TTC549 (cell line): Measurements from ENCODE around the gene TMEM238L.

Experiments used
- FAIRE-seq: peaks from 2 replicates; lab custom pipeline; 2012; peaks lifted over from hg19 to GRCh38; lab: Jason Lieb, UNC

Gene TMEM238L

DNA sequence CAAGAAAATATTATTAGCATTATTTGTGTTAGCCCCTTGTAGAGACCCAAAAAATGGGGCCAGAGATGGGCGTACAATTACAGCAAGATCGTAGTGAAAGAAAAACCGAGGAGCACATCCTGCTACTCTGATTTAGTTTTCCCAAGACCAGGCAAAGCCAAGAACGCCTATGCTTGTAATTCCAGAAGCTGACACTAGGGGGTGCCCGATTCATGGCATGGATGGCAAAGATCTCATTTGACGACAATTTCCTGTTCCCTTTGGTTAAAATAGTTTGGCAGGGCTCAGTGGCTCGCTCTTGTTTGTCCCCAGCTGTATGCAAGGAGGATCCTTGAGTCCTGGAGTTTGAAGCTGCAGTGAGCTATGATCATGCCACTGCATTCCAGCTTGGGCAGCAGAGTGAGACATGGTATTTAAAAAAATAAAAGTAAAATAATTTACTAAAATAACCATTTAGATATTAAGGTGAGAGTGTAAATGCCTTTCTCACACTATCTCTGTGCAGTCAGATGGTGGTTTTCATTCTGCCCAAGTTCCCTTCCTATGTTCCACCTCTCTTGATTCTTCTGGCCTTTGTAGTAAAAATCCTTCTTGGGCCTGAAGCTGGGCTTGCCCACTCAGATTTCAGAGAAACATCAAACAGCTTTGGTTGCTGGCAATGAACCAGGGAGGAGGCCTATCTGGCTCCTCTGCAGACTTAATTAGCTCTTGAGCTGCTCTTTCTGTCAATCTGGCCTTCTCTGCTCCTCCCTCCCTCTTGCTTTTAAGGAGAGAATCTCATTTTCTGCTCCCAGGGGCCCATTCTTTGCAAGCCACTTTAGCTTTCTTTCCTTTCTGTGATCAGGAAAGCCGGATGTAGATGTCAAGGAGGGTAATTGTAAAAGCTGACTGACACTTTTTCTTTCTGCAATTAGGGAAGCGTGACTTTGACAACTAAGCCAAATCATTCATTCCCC is 31.2 kb downstream of the TMEM238L start:
- no peak for FAIRE-seq

DNA sequence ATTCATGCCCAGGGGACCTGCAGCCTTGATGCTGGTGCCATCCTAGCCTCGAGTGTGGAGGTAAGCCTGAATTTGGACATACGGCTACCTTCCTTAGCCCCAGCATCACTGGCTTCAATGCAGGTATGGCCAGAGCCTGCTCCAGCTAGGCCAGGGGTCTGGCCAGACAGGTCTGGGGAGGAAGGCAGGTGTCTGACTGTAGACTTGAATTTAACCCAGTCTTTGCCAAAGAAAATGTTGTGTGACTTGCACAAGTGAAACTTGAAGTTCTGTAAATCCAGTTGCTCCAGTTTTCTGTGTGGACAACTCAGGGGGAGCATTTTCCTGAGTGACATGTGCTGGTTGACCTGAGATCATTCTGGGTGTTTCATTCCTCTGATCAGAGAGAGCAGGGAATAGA is 32.8 kb downstream of the TMEM238L start:
- no peak for FAIRE-seq

DNA sequence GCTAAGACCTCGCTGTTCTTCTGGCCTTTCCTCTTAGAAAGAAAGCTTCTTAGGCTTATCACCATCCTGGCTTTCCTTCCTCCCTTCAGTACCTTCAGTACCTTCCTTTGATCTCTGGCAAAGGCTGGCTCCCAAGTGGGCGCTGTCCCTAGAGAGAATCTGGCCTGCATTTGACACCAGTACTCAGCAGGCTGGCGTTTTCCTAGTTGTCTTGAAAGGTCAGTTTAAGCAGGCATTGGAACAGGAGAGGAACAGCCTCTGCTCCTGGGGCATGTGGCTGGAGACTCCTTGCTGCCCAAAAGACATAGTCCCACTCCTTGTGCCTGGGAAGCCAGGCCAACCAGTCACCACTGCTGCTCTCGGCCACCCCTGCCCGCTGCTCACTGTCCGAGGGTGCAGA is 34.1 kb downstream of the TMEM238L start:
- no peak for FAIRE-seq

DNA sequence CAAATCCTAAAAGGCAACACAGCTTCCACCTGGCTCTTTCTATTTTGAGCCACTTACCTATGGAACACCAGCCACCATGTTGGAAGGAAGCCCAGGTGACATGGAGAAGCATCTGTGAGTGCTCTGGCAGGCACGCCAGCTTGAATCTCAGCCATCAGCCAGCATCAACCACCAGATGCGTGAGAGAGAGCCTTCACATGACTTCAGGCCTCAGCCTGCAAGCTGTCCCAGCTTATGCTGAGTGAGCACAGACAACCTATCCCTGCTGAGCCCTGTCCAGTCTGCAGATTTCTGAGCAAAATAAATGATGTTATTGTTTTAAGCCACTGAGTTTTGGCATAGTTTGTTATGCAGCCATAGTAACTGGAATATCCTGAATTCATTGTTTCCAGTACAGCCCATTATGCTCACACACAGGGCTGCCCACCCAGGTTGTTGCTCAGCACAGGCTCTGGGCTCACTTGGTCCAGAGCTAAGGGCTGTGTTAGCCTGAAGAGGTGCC is 35.1 kb downstream of the TMEM238L start:
- no peak for FAIRE-seq

DNA sequence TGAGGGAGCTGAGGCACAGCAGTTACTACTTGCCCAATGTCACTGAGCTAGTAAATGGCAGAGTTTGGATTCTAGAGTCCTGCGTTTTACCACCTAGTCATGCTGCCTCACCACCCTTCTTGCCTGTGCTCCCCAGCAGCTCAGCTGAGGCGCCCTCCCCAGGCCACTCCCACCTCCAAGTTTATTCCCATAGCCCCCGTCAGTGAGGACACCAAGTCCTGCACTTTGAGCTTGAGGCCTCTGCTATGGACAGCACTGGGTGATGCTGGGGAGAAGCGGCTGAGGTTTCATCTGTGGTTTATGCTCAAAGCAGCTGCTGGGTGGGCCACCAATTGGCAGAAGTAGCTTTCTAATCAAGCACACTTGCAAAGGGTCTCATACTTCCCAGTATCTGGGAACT is 36.7 kb downstream of the TMEM238L start:
- FAIRE-seq, result no peak

DNA sequence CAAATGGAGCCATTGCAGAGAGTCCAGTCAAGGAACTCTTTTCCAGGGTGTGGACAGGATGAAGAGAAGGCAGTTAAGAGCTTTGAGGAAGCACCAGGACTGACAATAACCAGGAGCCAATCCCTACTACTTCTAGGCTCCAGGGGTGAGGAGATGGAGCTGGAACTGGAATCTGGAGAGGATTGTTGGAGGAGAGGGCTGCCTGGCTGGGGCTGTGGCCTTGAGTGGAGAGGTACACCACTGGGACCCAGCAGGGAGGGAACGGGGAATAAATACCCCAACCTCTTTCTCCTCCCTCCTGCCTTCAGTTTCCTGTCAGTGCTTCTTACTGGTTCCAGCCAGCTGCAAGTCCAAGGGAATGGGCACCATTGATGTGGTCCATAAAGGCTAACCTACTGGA is 41.9 kb downstream of the TMEM238L start:
- FAIRE-seq, result no peak

DNA sequence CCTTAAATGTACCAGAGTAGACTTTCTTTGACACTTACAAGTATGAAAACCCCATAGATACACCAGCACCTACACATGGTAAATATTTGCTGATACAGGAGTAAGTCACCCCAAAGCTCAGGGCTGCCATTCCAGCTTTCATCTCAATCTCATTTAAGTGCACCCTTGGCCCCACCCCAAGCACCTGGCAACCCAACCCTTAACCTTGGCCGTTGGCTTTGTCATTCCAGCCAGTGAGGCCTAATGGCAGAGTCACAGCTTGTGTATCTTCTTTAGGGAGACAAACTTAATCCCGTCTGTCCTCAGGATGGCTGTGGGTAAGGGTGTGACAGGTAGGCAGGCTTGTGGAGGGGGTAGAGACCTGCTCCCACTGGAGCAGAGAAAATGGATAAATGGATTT is 42.6 kb downstream of the TMEM238L start:
- no peak for FAIRE-seq

DNA sequence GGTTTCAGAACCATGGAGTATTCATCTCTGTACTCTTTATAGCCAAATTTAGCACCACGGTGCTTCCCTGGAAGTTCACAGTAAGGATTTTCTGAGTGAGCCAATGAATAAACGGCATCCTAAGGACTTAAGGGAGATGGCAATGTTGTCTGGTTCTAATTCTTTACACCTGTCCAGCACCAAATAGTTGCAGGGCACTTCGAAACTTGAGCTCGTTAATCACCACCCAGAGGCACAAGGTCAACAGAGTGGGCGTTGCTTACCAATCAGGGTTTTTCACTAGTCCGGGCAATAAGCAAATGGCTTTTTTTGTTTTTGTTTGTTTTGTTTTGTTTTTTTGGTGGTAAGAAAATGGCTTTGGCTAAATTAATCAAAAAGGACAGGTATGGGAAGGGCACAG is 45.8 kb downstream of the TMEM238L start:
- no peak for FAIRE-seq

DNA sequence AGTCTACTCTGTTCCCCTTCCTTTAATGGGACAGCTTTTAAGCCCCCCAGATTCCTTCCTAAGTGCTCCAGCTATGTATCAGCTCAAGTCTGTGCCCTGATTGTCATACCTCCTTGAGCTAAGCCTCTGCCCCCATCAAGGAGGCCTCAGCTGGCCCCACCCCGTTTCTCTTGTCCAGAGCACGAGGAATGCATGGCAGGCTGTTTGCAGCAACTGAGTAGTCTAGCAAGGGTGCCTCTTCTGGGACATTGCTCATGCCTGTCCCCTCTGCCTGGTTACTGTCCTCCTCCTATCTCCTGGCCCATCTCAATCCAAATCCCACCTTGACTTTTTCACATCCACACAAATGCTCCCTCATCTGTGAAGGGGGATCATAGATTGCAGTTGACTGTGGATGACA is 46.3 kb downstream of the TMEM238L start:
- no peak for FAIRE-seq

DNA sequence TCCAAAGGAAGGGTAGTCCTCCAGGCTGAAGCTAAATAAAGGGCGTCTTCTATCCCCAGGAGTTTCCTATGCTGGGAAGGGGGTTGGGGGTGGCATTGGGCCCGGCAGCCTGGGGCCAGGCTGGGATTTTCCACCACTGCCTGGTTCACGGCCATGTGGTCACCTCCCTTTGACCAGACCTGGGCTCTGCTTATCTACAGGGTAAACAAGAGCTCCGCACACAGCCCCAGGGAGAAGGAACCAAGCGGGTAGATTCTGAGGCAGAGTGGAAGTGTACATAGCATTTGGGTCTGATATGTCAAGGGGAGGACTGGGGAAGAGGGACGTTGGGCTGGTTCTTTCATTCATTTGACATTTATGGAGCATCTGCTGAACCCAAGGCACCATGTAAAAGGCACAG is 46.8 kb downstream of the TMEM238L start:
- FAIRE-seq, result no peak

DNA sequence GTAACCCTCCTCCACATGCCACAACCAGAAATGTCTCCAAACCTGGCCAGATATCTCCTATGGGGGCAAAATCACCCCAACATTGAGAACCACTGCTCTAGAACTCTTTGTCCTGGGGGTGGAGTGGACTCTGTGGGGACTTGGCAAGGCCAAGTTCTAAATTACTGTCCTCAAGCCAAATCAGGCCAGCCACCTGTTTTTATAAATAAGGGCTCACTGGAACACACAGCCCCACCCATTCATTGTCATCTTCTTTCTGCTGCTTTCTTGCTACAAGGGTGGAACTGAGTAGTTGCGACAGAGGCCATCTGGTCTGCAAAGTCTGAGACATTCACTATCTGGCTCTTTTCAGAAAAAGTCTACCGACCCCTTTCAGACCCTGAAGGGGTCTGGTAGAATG is 47.3 kb downstream of the TMEM238L start:
- no peak for FAIRE-seq

DNA sequence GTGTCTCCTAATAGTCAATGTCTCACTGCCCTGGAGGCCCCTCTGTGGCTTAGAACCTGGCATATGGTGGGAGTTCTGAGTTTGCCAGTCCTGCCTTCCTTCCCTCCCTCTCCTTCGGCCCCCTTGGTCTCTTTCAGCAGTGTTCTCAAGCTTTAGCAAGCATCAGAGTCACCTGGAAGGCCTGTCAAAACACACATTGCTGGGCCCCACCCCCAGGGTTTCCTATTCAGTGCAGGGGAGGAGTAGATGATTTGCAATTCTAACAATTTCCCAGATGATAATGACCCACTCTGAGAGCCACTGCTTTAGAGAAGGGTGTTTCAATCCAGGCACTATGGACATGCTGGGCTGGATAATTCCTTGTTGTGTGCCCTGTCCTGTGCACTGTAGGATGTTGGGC is 47.7 kb downstream of the TMEM238L start:
- no peak for FAIRE-seq

DNA sequence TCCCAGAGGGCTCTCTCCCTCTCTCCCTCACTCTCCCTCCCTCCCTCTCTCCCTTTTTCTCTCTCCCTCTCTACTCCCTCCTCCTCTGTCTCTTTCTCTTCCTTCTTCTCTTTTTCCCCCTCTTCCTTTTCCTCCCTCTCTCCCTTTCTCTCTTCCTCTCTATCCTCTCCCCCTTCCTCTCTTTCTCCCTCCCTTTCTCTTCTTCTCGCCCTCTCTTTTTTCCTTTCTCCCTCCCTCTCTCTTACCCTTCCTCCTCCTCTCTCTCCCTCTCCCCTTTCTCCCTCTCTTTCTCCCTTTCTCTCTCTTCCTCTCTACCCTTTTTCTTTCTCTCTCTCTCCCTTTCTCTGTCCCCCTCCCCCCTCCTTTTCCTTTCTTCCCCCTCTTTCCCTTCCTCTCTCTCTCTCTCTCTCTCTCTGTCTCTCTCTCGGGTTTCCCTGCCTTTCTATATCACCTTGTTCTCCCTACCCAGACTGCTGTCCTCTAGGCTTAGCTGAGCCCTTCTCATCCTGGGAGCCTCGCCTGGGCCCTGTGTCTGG is 48.2 kb downstream of the TMEM238L start:
- no peak for FAIRE-seq

DNA sequence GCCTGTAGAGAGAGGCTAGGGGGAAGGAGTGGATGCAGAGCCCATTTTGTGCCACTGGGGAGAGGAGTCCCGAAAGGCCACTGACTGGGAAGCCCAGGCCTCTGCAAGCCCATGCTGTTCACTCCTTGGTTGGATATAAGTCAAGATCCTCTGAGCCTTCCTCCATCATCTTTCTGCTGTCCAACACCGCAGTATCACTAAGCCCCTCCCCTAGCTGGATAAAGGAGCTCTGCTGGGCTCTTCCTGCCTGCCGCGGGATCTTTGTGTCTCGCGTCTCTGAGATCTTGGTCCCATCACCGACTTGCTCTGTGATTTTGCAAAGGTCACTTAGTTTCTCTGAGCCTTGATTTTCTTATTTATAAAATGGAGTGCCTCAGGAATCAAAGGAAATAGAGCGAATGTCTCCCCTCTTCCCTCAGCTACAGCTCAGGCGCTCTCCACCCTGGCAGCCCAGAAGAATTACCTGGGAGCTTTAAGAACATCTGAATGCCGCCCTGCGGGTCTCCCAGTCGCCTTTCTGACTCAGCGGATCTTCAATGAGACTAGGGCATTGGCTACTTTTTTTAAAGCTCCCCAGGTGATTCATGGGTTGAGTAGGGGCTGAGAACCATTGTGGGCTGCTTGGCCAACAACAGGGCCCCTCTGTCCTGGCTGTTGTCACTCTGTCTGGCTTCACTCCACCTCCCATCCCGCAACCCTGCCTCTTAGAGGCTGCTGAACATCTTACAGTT is 48.9 kb downstream of the TMEM238L start:
- FAIRE-seq, result no peak

DNA sequence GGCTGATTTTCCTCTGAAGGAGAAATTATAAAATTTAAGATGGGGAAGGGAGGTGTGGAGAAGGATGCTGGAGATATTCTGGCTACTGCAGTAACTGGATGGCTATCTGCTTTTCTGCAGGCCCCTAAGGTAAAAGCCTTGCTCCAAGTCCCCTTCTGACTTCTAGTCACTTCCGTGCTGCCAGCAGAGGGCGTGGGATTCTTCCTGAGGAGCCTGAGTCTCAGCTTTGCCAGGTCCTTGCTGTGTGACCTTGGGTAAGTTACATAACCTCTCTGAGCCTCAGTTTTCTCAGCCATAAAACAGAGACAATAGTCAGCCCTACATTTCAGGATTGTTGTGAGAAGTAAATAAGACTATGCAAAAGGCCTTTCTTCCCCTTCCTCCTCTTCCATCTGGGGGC is 49.8 kb downstream of the TMEM238L start:
- no peak for FAIRE-seq

DNA sequence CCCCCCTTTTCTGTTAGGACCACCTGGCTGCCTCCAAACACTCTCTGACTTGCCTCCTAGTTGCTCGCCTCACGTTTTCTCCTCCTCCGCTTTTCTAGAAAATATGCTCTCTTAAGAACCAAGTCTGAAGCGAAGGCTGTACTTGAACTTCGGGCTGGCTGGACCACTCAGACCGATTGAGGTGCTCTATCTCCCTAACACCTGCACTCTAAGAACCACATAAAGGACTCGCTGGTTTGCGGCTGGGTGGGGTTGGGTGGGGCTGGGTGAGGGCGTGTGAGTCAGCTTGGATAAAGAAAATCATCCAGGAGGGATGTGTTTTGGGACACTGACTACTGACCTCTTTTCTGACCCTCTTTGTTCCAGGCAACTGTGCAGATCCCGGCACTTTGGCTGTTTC is 51.2 kb downstream of the TMEM238L start:
- FAIRE-seq, result no peak

DNA sequence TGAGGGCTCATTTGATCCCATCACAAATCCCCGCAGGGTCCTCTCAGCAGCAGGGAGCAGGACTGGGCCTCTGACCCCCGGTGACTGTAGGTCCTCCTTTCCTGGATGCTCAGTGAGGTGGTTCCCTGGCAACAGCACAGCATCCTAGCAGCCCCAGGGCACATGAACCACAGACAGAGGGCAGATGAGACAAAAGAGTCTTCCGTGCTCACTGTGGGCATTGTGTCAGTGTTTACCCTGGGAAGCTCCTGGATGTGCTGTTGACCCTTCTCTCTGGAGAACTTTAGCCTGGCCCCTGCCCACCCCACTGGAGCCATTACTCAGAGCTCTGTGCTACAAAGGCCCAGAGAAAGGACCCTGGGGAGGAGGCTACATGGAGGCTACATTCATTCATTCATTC is 52.3 kb downstream of the TMEM238L start:
- no peak for FAIRE-seq

DNA sequence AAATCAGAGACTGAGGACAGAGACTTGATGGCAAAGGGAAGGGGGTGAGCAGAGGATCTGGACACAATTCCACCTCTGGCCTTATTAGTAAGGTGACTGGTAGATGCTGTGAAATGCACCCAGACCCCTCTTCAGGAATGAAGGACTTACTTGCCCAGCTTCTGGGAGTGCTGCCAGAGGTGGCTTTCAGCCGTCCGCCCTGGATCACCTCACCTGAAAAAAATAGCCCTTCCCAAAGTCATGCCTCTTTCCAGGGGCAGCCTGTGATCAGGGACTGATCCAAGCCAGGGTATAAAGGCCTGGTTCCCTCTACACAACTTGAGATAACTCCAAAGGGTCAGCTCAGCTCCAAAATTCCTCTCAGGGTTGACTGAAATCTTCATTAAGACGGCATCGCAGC is 53.7 kb downstream of the TMEM238L start:
- FAIRE-seq, result no peak

DNA sequence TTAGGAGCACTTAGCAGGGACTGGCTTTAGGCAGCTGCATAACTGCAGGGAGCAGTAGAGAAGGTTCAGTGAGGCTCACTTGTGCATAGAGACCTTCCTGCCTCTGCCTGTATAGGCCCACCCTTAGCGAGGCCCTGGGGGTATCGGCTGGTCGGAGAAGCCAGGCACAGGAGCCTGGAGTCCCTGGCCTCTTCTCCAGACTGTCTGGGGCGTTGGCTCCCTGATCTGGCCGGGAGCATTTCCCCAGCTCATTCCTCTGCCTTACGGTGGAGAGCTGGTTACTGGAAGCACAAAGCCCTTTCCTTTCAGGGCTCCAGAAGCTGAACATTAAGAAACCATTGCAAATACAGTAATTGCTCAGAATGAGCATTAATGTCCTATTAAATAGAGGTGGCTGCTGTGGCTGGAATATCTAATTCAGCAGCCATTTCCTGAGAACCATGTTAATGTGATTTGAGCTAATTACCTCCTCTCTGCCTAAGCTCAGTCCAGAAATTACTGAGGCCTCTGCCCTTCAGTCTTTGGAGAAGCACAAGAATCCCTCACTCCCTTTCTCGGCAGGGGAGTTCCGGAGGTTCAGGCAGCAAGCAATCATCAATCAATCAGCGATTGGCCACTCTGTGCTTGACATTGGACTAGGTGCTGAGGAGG is 55.2 kb downstream of the TMEM238L start:
- no peak for FAIRE-seq

DNA sequence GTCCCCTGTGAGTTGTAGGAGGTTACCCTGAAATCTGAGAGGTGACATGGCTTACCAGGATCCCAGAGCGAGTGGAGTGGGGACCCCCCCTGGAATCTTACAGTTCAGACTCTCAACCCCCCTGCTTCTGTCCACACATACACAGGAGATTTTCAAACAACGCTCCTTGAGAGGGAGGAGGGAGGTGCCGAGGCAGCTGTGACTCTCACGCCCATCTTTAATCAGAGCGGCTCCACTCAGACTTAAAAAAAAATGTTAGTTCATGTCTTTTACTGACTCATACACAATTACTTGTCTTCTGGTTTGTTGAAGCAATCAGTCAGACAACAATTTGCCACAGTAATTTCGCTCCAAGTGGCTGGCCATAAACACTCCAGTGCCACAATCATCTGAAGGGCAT is 58.7 kb downstream of the TMEM238L start:
- FAIRE-seq, result no peak
